GM18909 (cell line): ENCODE data around the gene C11orf16.
"Not testable (repeated sequence)": the region's sequence is repeated elsewhere in the genome, so short reads cannot be mapped to it uniquely, and the experiment has no call there.

Experiments used
- ATAC-seq: cut with Tn5 transposase; IDR thresholded peaks from one replicate; pipeline ENCODE4 v1.9.1; 2021; ENCODE audit warnings: mild to moderate bottlenecking; ENCODE audit not compliant: unreplicated experiment, poor library complexity

The C11orf16 gene

GRCh38 chr11:8905528-8906165 is 27.1 kb downstream of the C11orf16 start:
- ATAC-seq, result no peak

- ATAC-seq, result no peak
Observed at GRCh38 chr11:8899119-8899753, 33.5 kb downstream of the C11orf16 start.

- ATAC-seq, result not testable (repeated sequence)
Observed at GRCh38 chr11:8891185-8891584, 41.6 kb downstream of the C11orf16 start.

GRCh38 chr11:8886322-8886721 is 46.4 kb downstream of the C11orf16 start:
- no peak for ATAC-seq

GRCh38 chr11:8881585-8881984 is 51.2 kb downstream of the C11orf16 start:
- ATAC-seq, result not testable (repeated sequence)

- no peak for ATAC-seq
Observed at GRCh38 chr11:8878771-8879170, 54.0 kb downstream of the C11orf16 start.

GRCh38 chr11:8873741-8874405 is 58.9 kb downstream of the C11orf16 start:
- no peak for ATAC-seq

GRCh38 chr11:8871962-8872361 is 60.8 kb downstream of the C11orf16 start:
- ATAC-seq, result no peak

- ATAC-seq, result no peak
Observed at GRCh38 chr11:8871171-8871775, 61.5 kb downstream of the C11orf16 start.

GRCh38 chr11:8870411-8871170 is 62.2 kb downstream of the C11orf16 start:
- ATAC-seq, result no peak
